GM12878 (cell line): ENCODE measurements around the gene ARHGAP6. TPM values are rescaled to one million over a fixed set of nuclear protein-coding genes. Genes with fewer than 3 reads are reported as not detected.

Experiments used
- ATAC-seq: fragments of 200-7000 bp; cut with Tn5 transposase; 3 replicates; pipeline ENCODE4 v1.9.1; 2020; ENCODE audit warnings: mild to moderate bottlenecking, moderate library complexity
- BruUV-seq: library from RNA; stranded (reverse); fragments of 400-500 nt; replicated peaks from 2 replicates; lab custom pipeline; 2021; lab: Mats Ljungman, UMichigan
- CTCF ChIA-PET: fragments of 300-600 bp; sonication (Branson Sonifier 250); formaldehyde crosslinking; extraction: SDS; loops from one replicate; lab custom pipeline; 2021; ENCODE audit warnings: inconsistent platforms; lab: Yijun Ruan, JAX
- POLR2A ChIA-PET: fragments of 350-600 bp; formaldehyde crosslinking; extraction: SDS; loops from one replicate; lab custom pipeline; 2021; ENCODE audit warnings: inconsistent platforms; lab: Charles Lee
- RAD21 ChIA-PET: fragments of 300-600 bp; sonication (Branson Sonifier 250); formaldehyde crosslinking; loops from one replicate; lab custom pipeline; 2023; ENCODE audit warnings: antibody characterized with exemption; ENCODE audit not compliant: unreplicated experiment; lab: Charles Lee
- SMC1A ChIA-PET: fragments of 300-600 bp; sonication (Branson Sonifier 250); formaldehyde crosslinking; loops from one replicate; lab custom pipeline; 2023; ENCODE audit not compliant: unreplicated experiment, uncharacterized antibody; lab: Charles Lee
- DNase-seq: peaks from one replicate; pipeline ENCODE4 v3.0.0-alpha.2; 2011; ENCODE audit warnings: low read depth, low spot score
- FAIRE-seq: peaks from 3 replicates; lab custom pipeline; 2011; peaks lifted over from hg19 to GRCh38; lab: Jason Lieb, UNC
- H2AFZ ChIP-seq: 2 replicates; pipeline ENCODE4 v1.6.0; 2011; ENCODE audit warnings: low read depth, low read length, control low read depth; ENCODE audit not compliant: control insufficient read depth
- H3K27ac ChIP-seq: 2 replicates; pipeline ENCODE4 v1.5.1; 2011; ENCODE audit warnings: control low read depth; ENCODE audit not compliant: control insufficient read depth, insufficient read depth
- H3K27me3 ChIP-seq, 2 experiments: replicated peaks in 1 of 2; 2 replicates each; pipeline versions ENCODE4 v1.6.0 to v1.6.1; 2011; ENCODE audit warnings: low read length in 1 of 2; ENCODE audit not compliant: control insufficient read depth in 2 of 2, insufficient read depth in 2 of 2
- H3K36me3 ChIP-seq, 2 experiments: 2 replicates each; pipeline ENCODE4 v1.5.1; 2011; ENCODE audit warnings: low read length in 1 of 2; ENCODE audit not compliant: control insufficient read depth in 2 of 2, insufficient read depth in 2 of 2
- H3K4me1 ChIP-seq: 2 replicates; pipeline ENCODE4 v1.6.1; 2011; ENCODE audit warnings: mild to moderate bottlenecking, low read length, moderate library complexity, mixed read lengths; ENCODE audit not compliant: control insufficient read depth, insufficient read depth
- H3K4me2 ChIP-seq: 2 replicates; pipeline ENCODE4 v1.6.0; 2011; ENCODE audit warnings: control low read depth; ENCODE audit not compliant: control insufficient read depth, insufficient read depth
- H3K4me3 ChIP-seq: fragments of 200-600 bp; sonication (generic); 2 replicates; pipeline ENCODE4 v1.5.1; 2016
- H3K79me2 ChIP-seq: 2 replicates; pipeline ENCODE4 v1.6.0; 2011; ENCODE audit warnings: low read length; ENCODE audit not compliant: control insufficient read depth, insufficient read depth
- H3K9ac ChIP-seq: 2 replicates; pipeline ENCODE4 v1.8.0; 2011; ENCODE audit warnings: low read length, control low read depth, mixed read lengths; ENCODE audit not compliant: control insufficient read depth, insufficient read depth
- H3K9me3 ChIP-seq: replicated peaks from 3 replicates; pipeline ENCODE4 v1.5.1; 2011; ENCODE audit warnings: mild to moderate bottlenecking, low read length; ENCODE audit not compliant: control insufficient read depth, insufficient read depth
- H4K20me1 ChIP-seq: 2 replicates; pipeline ENCODE4 v1.6.0; 2011; ENCODE audit not compliant: control insufficient read depth, insufficient read depth
- ATF7 ChIP-seq: fragments of 450-650 bp; IDR thresholded peaks from 2 replicates; pipeline ENCODE4 v1.6.1; 2016; ENCODE audit warnings: low read depth, mild to moderate bottlenecking
- CHD1 ChIP-seq: IDR thresholded peaks from 2 replicates; pipeline ENCODE4 v1.6.1; 2012; ENCODE audit warnings: low read depth, low read length, improper control_type of control experiment
- JUND ChIP-seq: IDR thresholded peaks from 2 replicates; pipeline ENCODE4 v1.6.1; 2012; ENCODE audit warnings: low read depth, mild to moderate bottlenecking, low read length, improper control_type of control experiment, moderate library complexity
- LARP7 ChIP-seq: fragments of 450-650 bp; IDR thresholded peaks from 2 replicates; pipeline ENCODE4 v1.6.1; 2017; ENCODE audit warnings: mild to moderate bottlenecking
- MTA2 ChIP-seq: fragments of 450-650 bp; IDR thresholded peaks from 2 replicates; pipeline ENCODE4 v1.6.1; 2016; ENCODE audit warnings: low read depth, mild to moderate bottlenecking, moderate library complexity
- PAX8 ChIP-seq: fragments of 450-650 bp; IDR thresholded peaks from 2 replicates; pipeline ENCODE4 v1.6.1; 2017; ENCODE audit warnings: mild to moderate bottlenecking, moderate library complexity
- POU2F2 ChIP-seq: IDR thresholded peaks from 3 replicates; pipeline ENCODE4 v1.6.1; 2011; ENCODE audit warnings: low read depth, mild to moderate bottlenecking, low read length, borderline replicate concordance
- RCOR1 ChIP-seq: conservative IDR thresholded peaks from 2 replicates; pipeline ENCODE4 v1.6.1; 2012; ENCODE audit warnings: low read depth, low read length, improper control_type of control experiment
- SUZ12 ChIP-seq: fragments of 200-600 bp; sonication (generic); IDR thresholded peaks from one replicate; pipeline ENCODE4 v1.6.1; 2018; ENCODE audit warnings: antibody characterized with exemption, mild to moderate bottlenecking; ENCODE audit not compliant: unreplicated experiment
- YBX1 ChIP-seq: fragments of 450-650 bp; IDR thresholded peaks from 2 replicates; pipeline ENCODE4 v1.6.1; 2016; ENCODE audit warnings: antibody characterized with exemption
- ZNF217 ChIP-seq: fragments of 450-650 bp; IDR thresholded peaks from 2 replicates; pipeline ENCODE4 v1.6.1; 2017; ENCODE audit warnings: antibody characterized with exemption, mild to moderate bottlenecking
- WGBS: methylation state at CpG from one replicate; pipeline ENCODE4 v1.1.6; 2016; ENCODE audit warnings: low lambda C conversion rate; ENCODE audit not compliant: insufficient replicate concordance, insufficient coverage; ENCODE audit errors: missing lambda C conversion rate; 5-methylcytosine and 5-hydroxymethylcytosine counted together
- in situ Hi-C: fragments of 300-500 bp; cut with MboI; formaldehyde crosslinking; loops from 9 replicates; pipeline ENCODE4 v1.14.3; 2018; ENCODE audit warnings: mixed read lengths
- intact Hi-C: fragments of 100-400 bp; cut with micrococcal nuclease; formaldehyde crosslinking; loops from one replicate; pipeline ENCODE4 v1.14.2; 2022; ENCODE audit not compliant: unreplicated experiment
- polyA plus RNA-seq, 11 experiments: library from polyadenylated mRNA; depleted of rRNA in 4 of 11; unstranded in 6 of 11; stranded (reverse) in 5 of 11; fragments of >200 nt; fragmentation: Nextera tagmentation in 4 of 11; fragmentation: Illumina TruSeq in 1 of 11; extraction: Ambion mirVana in 4 of 11; extraction: Trizol in 1 of 11; gene quantifications; 1 replicate in 1 of 11; 2 replicates in 10 of 11; pipeline versions ENCODE4 v1.2.1 to v1.2.3, GENCODE V29; 2011 to 2016; ENCODE audit warnings: inconsistent platforms in 2 of 11, missing spikeins in 2 of 11, low read depth in 1 of 11
- total RNA-seq, 4 experiments: library from RNA; depleted of rRNA in 3 of 4; stranded (reverse); fragments of >200 nt in 3 of 4; fragmentation: Illumina TruSeq in 1 of 4; extraction: Trizol in 1 of 4; gene quantifications; 2 replicates each; pipeline versions ENCODE4 v1.2.1 to v1.2.3, GENCODE V29; 2013 to 2021

ARHGAP6 gene
- total and polyA plus RNA-seq, 10 of the 15 experiments (the other 5 are each of a cell fraction or from before 2014, with no cell fraction given), result 0.20 to 1.8 (median 0.76) TPM

DNA sequence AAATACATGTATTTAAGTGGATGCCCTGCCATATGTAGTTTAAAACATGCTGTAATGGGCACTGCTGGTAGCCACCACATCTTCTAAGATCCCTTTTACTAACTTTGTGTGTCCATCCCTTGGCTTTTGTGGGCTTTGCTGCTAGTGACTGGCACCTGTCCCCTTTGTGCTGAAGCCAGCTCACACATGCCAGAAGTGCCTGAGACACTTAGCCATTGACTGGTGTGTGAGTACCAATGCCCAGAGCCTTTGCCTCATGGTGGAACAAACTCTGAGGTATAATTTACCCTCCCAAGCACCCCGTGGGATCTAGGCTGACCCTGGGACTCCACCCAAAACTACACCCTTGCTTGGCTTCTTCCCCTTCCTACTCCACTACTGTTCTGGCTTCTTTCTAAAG, 33.0 kb downstream of the ARHGAP6 start:
- POLR2A ChIA-PET, result no interaction called here
- RAD21 ChIA-PET, result interaction anchor here (1.0 to 1.4 kb wide), 2 partner anchors 50 to 91 kb away, joined by 3 read pairs; no protein-coding TSS in a partner anchor
- no peak overlapping the region for H3K27ac ChIP-seq
- H3K4me2 ChIP-seq, result no peak overlapping the region
- in situ Hi-C loops, result no loop called here
- CTCF ChIA-PET, result interaction anchor here (0.7 to 2.4 kb wide), 4 partner anchors 12 to 100 kb away, joined by 3 to 5 read pairs (median 3); no protein-coding TSS in a partner anchor
- H3K79me2 ChIP-seq, result no peaks in the 10 kb centered on the region
- H3K27me3 ChIP-seq, result no peaks in the 10 kb centered on the region; a peak in 1 of 4 replicates
- 0% methylated on average over 1 of the region's 1 CpG for WGBS
- intact Hi-C loops, result no loop called here
- no peak overlapping the region for H3K4me3 ChIP-seq
- DNase-seq (no peak), FAIRE-seq (no peak), ATAC-seq (no peak)
- no peaks in the 10 kb centered on the region for H3K36me3 ChIP-seq
- no TSS peak for BruUV-seq
- no peak overlapping the region for H2AFZ ChIP-seq
- no peak for TF ChIP-seq LARP7
- no peak for TF ChIP-seq PAX8
- no peak for TF ChIP-seq MTA2
- no peak for TF ChIP-seq ZNF217
- TF ChIP-seq POU2F2, result no peak
- no peak for TF ChIP-seq ATF7
- TF ChIP-seq RCOR1, result no peak
- TF ChIP-seq CHD1, result no peak
- TF ChIP-seq YBX1, result no peak
- no peak for TF ChIP-seq SUZ12
- no peak for TF ChIP-seq JUND
- no peaks in the 10 kb centered on the region for H3K9me3 ChIP-seq
- H4K20me1 ChIP-seq, result no peaks in the 10 kb centered on the region
- no peak overlapping the region for H3K9ac ChIP-seq
- SMC1A ChIA-PET, result interaction anchor here (0.9 to 3.6 kb wide), 7 partner anchors 11 to 133 kb away, joined by 3 to 11 read pairs (median 3); no protein-coding TSS in a partner anchor
- no peaks in the 10 kb centered on the region for H3K4me1 ChIP-seq
